ENCODE measurements around the gene NOP9.

DNA sequence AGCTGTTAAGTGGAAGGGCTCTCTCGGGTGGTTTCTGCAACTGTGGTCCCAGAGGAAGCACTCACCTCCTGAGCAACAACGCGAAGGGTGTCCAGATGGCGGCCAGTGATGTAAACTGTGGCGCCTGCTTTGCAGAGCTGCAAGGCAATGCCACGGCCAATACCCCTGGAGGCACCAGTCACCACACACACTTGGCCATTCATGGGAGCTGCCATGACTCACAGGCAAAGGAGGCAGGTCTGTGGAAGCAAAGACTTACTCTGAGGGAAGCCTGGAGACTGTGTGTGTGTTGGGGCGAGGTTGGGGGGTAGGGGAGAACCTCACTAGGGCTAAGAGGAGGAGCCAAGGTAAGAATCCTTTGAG, 777 bp upstream of the NOP9 start:
- TF ChIP-seq, protein P1, sequence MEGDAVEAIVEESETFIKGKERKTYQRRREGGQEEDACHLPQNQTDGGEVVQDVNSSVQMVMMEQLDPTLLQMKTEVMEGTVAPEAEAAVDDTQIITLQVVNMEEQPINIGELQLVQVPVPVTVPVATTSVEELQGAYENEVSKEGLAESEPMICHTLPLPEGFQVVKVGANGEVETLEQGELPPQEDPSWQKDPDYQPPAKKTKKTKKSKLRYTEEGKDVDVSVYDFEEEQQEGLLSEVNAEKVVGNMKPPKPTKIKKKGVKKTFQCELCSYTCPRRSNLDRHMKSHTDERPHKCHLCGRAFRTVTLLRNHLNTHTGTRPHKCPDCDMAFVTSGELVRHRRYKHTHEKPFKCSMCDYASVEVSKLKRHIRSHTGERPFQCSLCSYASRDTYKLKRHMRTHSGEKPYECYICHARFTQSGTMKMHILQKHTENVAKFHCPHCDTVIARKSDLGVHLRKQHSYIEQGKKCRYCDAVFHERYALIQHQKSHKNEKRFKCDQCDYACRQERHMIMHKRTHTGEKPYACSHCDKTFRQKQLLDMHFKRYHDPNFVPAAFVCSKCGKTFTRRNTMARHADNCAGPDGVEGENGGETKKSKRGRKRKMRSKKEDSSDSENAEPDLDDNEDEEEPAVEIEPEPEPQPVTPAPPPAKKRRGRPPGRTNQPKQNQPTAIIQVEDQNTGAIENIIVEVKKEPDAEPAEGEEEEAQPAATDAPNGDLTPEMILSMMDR (IDR thresholded peaks at IDR 0.05; ENCODE audit: poor library complexity): no peak
- no peak for TF ChIP-seq EZH2phosphoT487 (IDR thresholded peaks at IDR 0.05; ENCODE audit: low read depth, severe bottlenecking, unreplicated experiment)
- TF ChIP-seq EZH2 (IDR thresholded peaks at IDR 0.05; ENCODE audit: borderline replicate concordance): no peak

Measured in hepatocyte (in vitro differentiated cells).